Mesenchymal stem cell (in vitro differentiated cells and primary cell): ENCODE data around the gene HELZ2.

Experiments
- DNase-seq: peaks from one replicate; pipeline ENCODE4 v3.0.0-alpha.2; 2013
- H2AFZ ChIP-seq: one replicate; pipeline ENCODE4 v1.6.1; 2013; ENCODE audit warnings: low read depth, mild to moderate bottlenecking, control low read depth, inconsistent platforms, low read length, moderate library complexity
- H2AK5ac ChIP-seq: 2 replicates; pipeline ENCODE4 v1.6.1; 2013; ENCODE audit warnings: low read length, moderate library complexity, mild to moderate bottlenecking, inconsistent platforms; ENCODE audit not compliant: severe bottlenecking
- H2BK120ac ChIP-seq: one replicate; pipeline ENCODE4 v1.6.1; 2013; ENCODE audit warnings: low read depth, mild to moderate bottlenecking, inconsistent platforms, low read length, moderate library complexity
- H2BK12ac ChIP-seq, 2 experiments: one replicate each; pipeline ENCODE4 v1.6.1; 2013; ENCODE audit warnings: inconsistent platforms in 2 of 2, low read length in 2 of 2, mild to moderate bottlenecking in 2 of 2, moderate library complexity in 2 of 2, control low read depth in 1 of 2
- H2BK15ac ChIP-seq: one replicate; pipeline ENCODE4 v1.6.1; 2013; ENCODE audit warnings: mild to moderate bottlenecking, low read depth, inconsistent platforms; ENCODE audit not compliant: poor library complexity, severe bottlenecking
- H2BK5ac ChIP-seq: 2 replicates; pipeline ENCODE4 v1.6.1; 2013; ENCODE audit warnings: low read depth, mild to moderate bottlenecking, low read length, control low read depth, inconsistent platforms; ENCODE audit not compliant: poor library complexity, severe bottlenecking
- H3K14ac ChIP-seq, 2 experiments: one replicate each; pipeline ENCODE4 v1.6.1; 2013; ENCODE audit warnings: inconsistent platforms in 2 of 2, low read length in 2 of 2, control low read depth in 1 of 2, mild to moderate bottlenecking in 1 of 2, moderate library complexity in 1 of 2
- H3K18ac ChIP-seq, 2 experiments: one replicate each; pipeline ENCODE4 v1.6.1; 2013; ENCODE audit warnings: inconsistent platforms in 2 of 2, low read length in 2 of 2, control low read depth in 1 of 2, low read depth in 1 of 2, mild to moderate bottlenecking in 1 of 2
- H3K23ac ChIP-seq, 2 experiments: one replicate each; pipeline ENCODE4 v1.6.1; 2013; ENCODE audit warnings: inconsistent platforms in 2 of 2, low read length in 2 of 2, mild to moderate bottlenecking in 2 of 2, moderate library complexity in 2 of 2, control low read depth in 1 of 2
- H3K27ac ChIP-seq: 2 replicates; pipeline ENCODE4 v1.5.1; 2013; ENCODE audit warnings: mild to moderate bottlenecking, moderate library complexity, low read length, control low read depth, inconsistent platforms; ENCODE audit not compliant: poor library complexity, severe bottlenecking
- H3K27me3 ChIP-seq, 2 experiments: 2 replicates each; pipeline versions ENCODE4 v1.6.1 to v1.7.0; 2013; ENCODE audit warnings: low read length in 2 of 2, mild to moderate bottlenecking in 2 of 2, moderate library complexity in 2 of 2, control low read depth in 1 of 2, inconsistent platforms in 1 of 2; ENCODE audit not compliant: control insufficient read depth in 1 of 2, insufficient read depth in 1 of 2
- H3K36me3 ChIP-seq, 2 experiments: 2 replicates each; pipeline versions ENCODE4 v1.6.1 to v1.7.0; 2013; ENCODE audit warnings: low read length in 2 of 2, control low read depth in 1 of 2, inconsistent platforms in 1 of 2, low read depth in 1 of 2, mild to moderate bottlenecking in 1 of 2; ENCODE audit not compliant: insufficient read depth in 2 of 2, control insufficient read depth in 1 of 2
- H3K4ac ChIP-seq, 2 experiments: one replicate each; pipeline ENCODE4 v1.6.1; 2013; ENCODE audit warnings: inconsistent platforms in 2 of 2, low read length in 2 of 2, mild to moderate bottlenecking in 2 of 2, moderate library complexity in 2 of 2, control low read depth in 1 of 2, low read depth in 1 of 2
- H3K4me1 ChIP-seq: 2 replicates; pipeline ENCODE4 v1.6.1; 2013; ENCODE audit warnings: low read depth, low read length, control low read depth; ENCODE audit not compliant: control insufficient read depth, insufficient read depth
- H3K4me2 ChIP-seq: 2 replicates; pipeline ENCODE4 v1.6.1; 2013; ENCODE audit warnings: low read length, mild to moderate bottlenecking, inconsistent platforms; ENCODE audit not compliant: poor library complexity, severe bottlenecking
- H3K4me3 ChIP-seq, 2 experiments: 2 replicates each; pipeline versions ENCODE4 v1.5.1 to v1.7.0; 2013; ENCODE audit warnings: low read length in 2 of 2, mild to moderate bottlenecking in 2 of 2, control low read depth in 1 of 2, low read depth in 1 of 2; ENCODE audit not compliant: insufficient read depth in 1 of 2
- H3K79me1 ChIP-seq: replicated peaks from 2 replicates; pipeline ENCODE4 v1.6.1; 2013; ENCODE audit warnings: mild to moderate bottlenecking, control low read depth, low read length, inconsistent platforms; ENCODE audit not compliant: poor library complexity, severe bottlenecking
- H3K9ac ChIP-seq: 2 replicates; pipeline ENCODE4 v1.7.0; 2013; ENCODE audit warnings: mild to moderate bottlenecking, low read length, moderate library complexity
- H3K9me3 ChIP-seq: 2 replicates; pipeline ENCODE4 v1.7.0; 2013; ENCODE audit warnings: mild to moderate bottlenecking, low read length; ENCODE audit not compliant: control insufficient read depth
- H4K8ac ChIP-seq: one replicate; pipeline ENCODE4 v1.6.1; 2013; ENCODE audit warnings: inconsistent platforms, mild to moderate bottlenecking, low read length, moderate library complexity
- H4K91ac ChIP-seq: one replicate; pipeline ENCODE4 v1.6.1; 2013; ENCODE audit warnings: mild to moderate bottlenecking, low read length, inconsistent platforms
- WGBS: methylation state at CpG from one replicate; pipeline ENCODE4 v1.1.7; 2013; ENCODE audit warnings: mixed read lengths; 5-methylcytosine and 5-hydroxymethylcytosine counted together

Gene HELZ2

DNA sequence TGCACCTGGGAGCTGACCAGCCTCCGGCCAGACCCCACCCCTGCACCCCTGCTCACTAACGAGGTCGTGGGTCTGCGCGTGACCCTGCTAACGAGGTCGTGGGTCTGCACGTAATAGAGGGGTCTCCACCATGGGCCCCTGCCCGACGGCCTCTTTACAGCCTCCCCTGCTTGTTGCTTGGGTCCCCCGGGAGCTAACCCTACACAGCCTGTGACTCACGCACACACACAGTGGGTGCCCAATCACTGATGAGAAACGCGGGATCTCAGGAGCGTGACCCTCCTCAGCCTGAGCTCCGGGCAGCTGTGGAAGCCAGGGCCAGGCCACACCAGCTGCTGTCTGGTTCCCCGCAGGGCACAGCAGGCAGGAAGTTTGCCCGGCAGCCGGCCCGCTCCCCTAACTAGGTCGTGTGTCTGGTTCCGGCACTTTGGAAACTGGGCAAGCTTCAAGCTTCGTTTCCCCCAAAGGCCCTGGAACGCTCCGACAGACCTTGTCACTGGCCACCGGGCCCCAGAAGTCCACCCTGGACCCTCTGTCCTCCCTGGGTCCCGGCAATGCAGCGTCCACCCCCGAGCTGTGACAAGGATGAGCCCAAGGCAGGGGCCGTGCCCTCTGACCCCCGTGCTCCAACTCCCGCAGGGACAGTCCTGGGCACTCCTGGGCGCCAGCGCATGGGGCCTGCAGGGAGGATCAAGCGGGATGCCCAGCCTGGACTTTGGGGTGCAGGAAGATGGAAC lies 37.6 kb downstream of the HELZ2 start:
- H4K8ac ChIP-seq, result no peak overlapping the region
- 76% methylated on average over 35 of the region's 35 CpGs for WGBS
- H3K79me1 ChIP-seq, result no peaks in the 10 kb centered on the region
- no peak overlapping the region for H3K4me3 ChIP-seq
- no peak overlapping the region for H3K23ac ChIP-seq
- H3K27me3 ChIP-seq, result peaks cover 0 to 65% of the 10 kb centered on the region in 2 experiments
- no peak overlapping the region for H3K14ac ChIP-seq
- no peak overlapping the region for H3K18ac ChIP-seq
- H2BK12ac ChIP-seq, result peak overlapping the region in 1 of 2 experiments; percentile 2
- peak overlapping the region; percentile 4 for H2BK5ac ChIP-seq
- peak overlapping the region; percentile 49 for H4K91ac ChIP-seq
- peak overlapping the region; percentile 51 for H2AK5ac ChIP-seq
- peaks cover 52% of the 10 kb centered on the region for H3K4me1 ChIP-seq
- peak; percentile 50 for DNase-seq
- peak overlapping the region; percentile 24 for H3K4me2 ChIP-seq
- peak overlapping the region; percentile 15 for H3K9ac ChIP-seq
- no peak overlapping the region for H2AFZ ChIP-seq
- H3K4ac ChIP-seq, result no peak overlapping the region
- no peaks in the 10 kb centered on the region for H3K36me3 ChIP-seq
- H2BK15ac ChIP-seq, result no peak overlapping the region
- no peaks in the 10 kb centered on the region for H3K9me3 ChIP-seq
- H2BK120ac ChIP-seq, result no peak overlapping the region
- H3K27ac ChIP-seq, result peak overlapping the region; percentile 78

- Histone ChIP-seq H3K27ac (no peak overlapping the region), H3K23ac (no peak overlapping the region), H3K27me3 (peaks cover 0 to 61% of the 10 kb centered on the region in 2 experiments), H3K4me2 (no peak overlapping the region), H3K4me1 (peaks cover 44% of the 10 kb centered on the region), H2BK15ac (no peak overlapping the region), H3K4me3 (no peak overlapping the region), H2BK5ac (peak overlapping the region; percentile 24), H3K9ac (no peak overlapping the region), H2AFZ (no peak overlapping the region), H3K14ac (no peak overlapping the region), H2BK120ac (no peak overlapping the region), H4K91ac (no peak overlapping the region), H3K79me1 (no peaks in the 10 kb centered on the region), H3K4ac (no peak overlapping the region), H2AK5ac (no peak overlapping the region), H3K9me3 (no peaks in the 10 kb centered on the region), H2BK12ac (no peak overlapping the region), H3K18ac (no peak overlapping the region), H3K36me3 (no peaks in the 10 kb centered on the region), H4K8ac (no peak overlapping the region)
- DNase-seq, result no peak
- 84% methylated on average over 42 of the region's 49 CpGs for WGBS
These were observed 39.0 kb downstream of the HELZ2 start for GRCh38 chr20:63534831-63535651.

GRCh38 chr20:63534427-63534830 lies 39.6 kb downstream of the HELZ2 start:
- Histone ChIP-seq H3K4me2 (no peak overlapping the region), H3K4me3 (no peak overlapping the region), H2BK5ac (no peak overlapping the region), H3K27me3 (peaks cover 0 to 61% of the 10 kb centered on the region in 2 experiments), H2BK15ac (no peak overlapping the region), H2AFZ (no peak overlapping the region), H3K9ac (no peak overlapping the region), H3K18ac (no peak overlapping the region), H3K9me3 (no peaks in the 10 kb centered on the region), H3K4me1 (peaks cover 43% of the 10 kb centered on the region), H3K36me3 (no peaks in the 10 kb centered on the region), H2BK12ac (no peak overlapping the region), H3K27ac (no peak overlapping the region), H4K91ac (no peak overlapping the region), H3K4ac (no peak overlapping the region), H3K14ac (no peak overlapping the region), H4K8ac (no peak overlapping the region), H2BK120ac (no peak overlapping the region), H3K23ac (no peak overlapping the region), H3K79me1 (no peaks in the 10 kb centered on the region), H2AK5ac (no peak overlapping the region)
- WGBS, result 82% methylated on average over 12 of the region's 12 CpGs
- no peak for DNase-seq

- Histone ChIP-seq H3K9ac (no peak overlapping the region), H2BK120ac (no peak overlapping the region), H3K4me1 (peaks cover 43% of the 10 kb centered on the region), H2AFZ (no peak overlapping the region), H2BK15ac (no peak overlapping the region), H3K9me3 (no peaks in the 10 kb centered on the region), H2BK5ac (no peak overlapping the region), H3K23ac (no peak overlapping the region), H2AK5ac (no peak overlapping the region), H3K36me3 (no peaks in the 10 kb centered on the region), H3K27ac (no peak overlapping the region), H3K4me3 (no peak overlapping the region), H2BK12ac (no peak overlapping the region), H4K91ac (no peak overlapping the region), H4K8ac (no peak overlapping the region), H3K4ac (no peak overlapping the region), H3K79me1 (no peaks in the 10 kb centered on the region), H3K27me3 (peaks cover 0 to 63% of the 10 kb centered on the region in 2 experiments), H3K4me2 (no peak overlapping the region), H3K18ac (no peak overlapping the region), H3K14ac (no peak overlapping the region)
- no peak for DNase-seq
- 92% methylated on average over 28 of the region's 28 CpGs for WGBS
These were observed 40.1 kb downstream of the HELZ2 start for GRCh38 chr20:63533871-63534393.
